ENCODE data around the gene ZKSCAN8. TPM values are rescaled to one million over a fixed set of nuclear protein-coding genes. Genes with fewer than 3 reads are reported as not detected.

ZKSCAN8 gene
- total RNA-seq, 1 experiment from 2014 or later, result 3.2 TPM

DNA sequence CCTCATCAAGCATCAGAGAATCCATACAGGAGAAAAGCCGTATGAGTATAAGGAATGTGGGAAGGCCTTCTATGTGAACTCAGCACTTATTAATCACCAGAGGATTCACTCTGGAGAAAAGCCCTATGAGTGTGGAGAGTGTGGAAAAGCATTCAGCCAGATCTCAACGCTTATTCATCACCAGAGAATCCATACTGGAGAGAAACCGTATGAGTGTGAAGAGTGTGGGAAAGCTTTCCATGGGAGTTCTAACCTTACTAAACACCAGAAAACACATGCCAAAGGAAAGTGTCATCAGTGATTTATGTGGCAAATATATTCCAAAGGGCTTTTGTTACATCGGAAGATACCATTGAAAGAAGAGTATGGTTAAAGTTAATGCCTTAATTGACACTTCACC, 25.4 kb downstream of the ZKSCAN8 start:
- Histone ChIP-seq H3K9me3 (no peaks in the 10 kb centered on the region), H3K4me3 (no peak overlapping the region), H3K27me3 (no peaks in the 10 kb centered on the region), H3K36me3 (no peaks in the 10 kb centered on the region)
- no peak for DNase-seq

DNA sequence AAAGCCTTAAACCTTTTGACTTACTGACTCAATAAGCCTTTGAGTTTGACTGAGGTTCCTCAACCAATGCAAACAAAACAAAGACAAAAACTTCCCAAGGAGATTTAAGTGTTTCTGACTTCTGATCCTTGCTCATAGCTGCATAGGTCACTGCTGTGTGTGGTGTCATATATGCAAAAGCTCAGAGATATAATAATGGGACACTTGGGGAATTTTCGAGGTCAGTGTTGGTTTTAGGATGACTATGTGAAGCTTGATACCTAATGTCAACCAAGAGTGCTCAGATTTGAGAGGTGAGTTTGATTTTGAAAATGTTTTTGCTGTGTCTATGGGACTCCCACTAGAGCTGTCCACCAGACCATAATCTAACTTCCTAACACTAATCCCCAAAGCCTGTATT, 26.2 kb downstream of the ZKSCAN8 start:
- no peaks in the 10 kb centered on the region for H3K27me3 ChIP-seq
- no peak overlapping the region for H3K4me3 ChIP-seq
- no peaks in the 10 kb centered on the region for H3K36me3 ChIP-seq
- H3K9me3 ChIP-seq, result no peaks in the 10 kb centered on the region
- no peak for DNase-seq

DNA sequence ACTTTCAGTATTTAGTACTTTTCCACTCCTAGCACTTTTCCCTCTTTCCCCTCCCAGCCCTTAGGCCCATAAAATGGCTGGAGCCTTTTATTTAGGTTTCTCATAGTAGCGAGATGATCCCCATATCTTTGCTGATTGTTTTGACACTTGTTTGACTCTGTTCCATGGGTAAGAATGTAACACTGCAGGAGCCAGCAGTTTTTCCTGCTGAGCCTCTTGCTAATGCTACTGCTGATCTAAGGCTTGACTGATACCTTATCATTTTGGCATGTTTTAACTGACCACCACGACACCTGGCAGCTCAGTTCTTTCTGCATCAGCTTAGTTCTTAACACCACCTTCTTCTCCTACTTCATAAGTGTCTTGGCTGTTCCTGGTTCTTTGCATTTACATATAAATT, 29.6 kb downstream of the ZKSCAN8 start:
- Histone ChIP-seq H3K27me3 (no peaks in the 10 kb centered on the region), H3K36me3 (no peaks in the 10 kb centered on the region), H3K9me3 (no peaks in the 10 kb centered on the region), H3K4me3 (no peak overlapping the region)
- no peak for DNase-seq

DNA sequence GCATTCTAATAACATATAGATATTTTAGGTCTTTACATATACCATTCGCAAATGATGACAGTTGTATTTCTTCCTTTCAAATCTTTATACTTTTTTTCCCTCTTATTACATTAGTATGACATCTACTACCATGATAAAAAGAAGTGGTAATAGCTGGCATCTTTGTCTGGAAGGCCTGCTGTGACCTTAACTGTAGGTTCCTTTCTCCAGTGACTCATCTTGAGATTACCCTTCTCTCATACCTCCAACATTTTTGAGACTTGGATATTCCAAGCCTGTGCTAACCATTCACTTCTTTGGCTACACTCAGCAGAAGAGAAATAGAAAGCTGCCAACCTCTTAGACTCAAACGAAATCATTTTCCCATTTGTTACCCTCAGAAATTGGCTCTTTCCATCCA, 30.3 kb downstream of the ZKSCAN8 start:
- DNase-seq, result no peak
- H3K36me3 ChIP-seq, result no peaks in the 10 kb centered on the region
- H3K4me3 ChIP-seq, result no peak overlapping the region
- H3K9me3 ChIP-seq, result no peaks in the 10 kb centered on the region
- no peaks in the 10 kb centered on the region for H3K27me3 ChIP-seq

DNA sequence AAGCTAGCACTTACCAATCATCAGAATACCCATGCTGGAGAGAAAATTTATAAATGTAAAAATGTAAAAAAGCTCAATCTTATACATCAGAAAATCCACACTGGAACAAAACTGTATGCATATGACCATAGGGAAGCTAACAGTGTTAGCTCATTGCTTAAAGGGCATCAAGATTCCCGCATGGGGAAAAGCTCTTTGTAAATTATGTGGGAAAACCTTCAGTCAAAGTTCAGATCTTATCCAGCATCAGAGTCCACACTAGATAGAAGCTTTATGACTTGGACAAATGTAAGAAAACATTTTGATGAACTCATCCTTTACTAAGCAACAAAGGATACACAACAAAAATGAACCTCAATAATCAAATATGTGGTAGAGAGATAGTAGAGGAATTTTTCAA, 34.7 kb downstream of the ZKSCAN8 start:
- DNase-seq, result no peak
- H3K36me3 ChIP-seq, result no peaks in the 10 kb centered on the region
- no peaks in the 10 kb centered on the region for H3K9me3 ChIP-seq
- no peak overlapping the region for H3K4me3 ChIP-seq
- no peaks in the 10 kb centered on the region for H3K27me3 ChIP-seq

DNA sequence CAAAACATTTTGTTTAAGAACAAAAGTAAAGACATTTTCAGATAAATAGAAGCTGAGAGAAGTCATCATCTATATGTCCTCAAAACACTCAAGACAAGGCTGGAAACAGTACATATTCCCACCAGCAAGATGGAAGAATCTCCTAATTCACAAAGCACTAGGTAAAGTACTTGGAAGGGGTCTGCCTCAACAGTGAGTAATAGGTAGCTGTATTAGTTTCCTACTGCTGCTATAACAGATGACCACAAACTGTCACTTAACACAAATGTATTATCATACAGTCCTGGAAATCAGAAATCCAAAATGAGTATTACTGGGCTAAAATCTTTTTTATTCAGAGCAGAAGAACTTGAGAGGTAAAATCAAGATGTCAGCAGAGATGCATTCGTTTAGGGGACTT, 40.6 kb downstream of the ZKSCAN8 start:
- Histone ChIP-seq H3K4me3 (no peak overlapping the region), H3K27me3 (no peaks in the 10 kb centered on the region), H3K9me3 (no peaks in the 10 kb centered on the region; the same call in 1 of the 2 replicates), H3K36me3 (no peaks in the 10 kb centered on the region)
- no peak for DNase-seq

DNA sequence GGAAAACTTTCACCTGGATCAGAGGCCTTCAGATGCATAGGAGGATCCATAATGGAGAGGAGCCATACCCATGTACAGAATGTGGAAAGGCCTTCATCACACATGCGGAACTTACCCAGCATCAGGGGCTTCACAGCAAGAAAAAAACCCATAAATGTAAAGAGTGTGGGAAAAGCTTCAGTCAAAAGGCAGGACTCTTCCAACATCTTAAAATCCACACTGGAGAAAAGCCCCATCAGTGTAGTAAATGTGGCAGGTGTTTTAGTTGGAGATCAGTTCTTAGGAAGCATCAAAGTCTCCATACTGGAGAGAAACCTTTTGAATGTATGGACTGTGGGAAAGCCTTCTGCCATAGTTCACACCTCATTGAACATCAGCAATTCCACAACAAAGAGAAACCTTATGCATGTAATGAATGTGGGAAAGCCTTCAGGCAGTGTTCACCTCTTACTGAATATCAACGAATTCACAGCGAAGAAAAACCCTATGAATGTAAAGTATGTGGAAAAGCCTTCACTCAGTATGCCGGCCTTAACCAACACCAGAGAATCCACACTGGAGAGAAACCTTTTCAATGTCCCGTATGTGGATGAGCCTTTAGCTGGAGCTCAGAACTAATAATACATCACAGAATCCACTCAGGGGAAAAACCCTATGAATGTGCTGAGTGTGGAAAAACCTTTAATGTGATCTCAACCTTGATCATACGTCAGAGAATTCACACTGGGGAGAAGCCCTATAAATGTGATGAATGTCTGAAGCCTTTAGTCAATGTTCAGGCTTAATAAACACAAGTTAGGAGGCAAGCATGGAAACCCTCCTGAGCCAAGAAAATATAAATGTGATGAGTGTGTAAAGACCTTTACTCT, 46.7 kb downstream of the ZKSCAN8 start:
- H3K4me3 ChIP-seq, result no peak overlapping the region
- H3K36me3 ChIP-seq, result no peaks in the 10 kb centered on the region
- no peak for DNase-seq
- H3K27me3 ChIP-seq, result no peaks in the 10 kb centered on the region
- peaks cover 4% of the 10 kb centered on the region for H3K9me3 ChIP-seq

DNA sequence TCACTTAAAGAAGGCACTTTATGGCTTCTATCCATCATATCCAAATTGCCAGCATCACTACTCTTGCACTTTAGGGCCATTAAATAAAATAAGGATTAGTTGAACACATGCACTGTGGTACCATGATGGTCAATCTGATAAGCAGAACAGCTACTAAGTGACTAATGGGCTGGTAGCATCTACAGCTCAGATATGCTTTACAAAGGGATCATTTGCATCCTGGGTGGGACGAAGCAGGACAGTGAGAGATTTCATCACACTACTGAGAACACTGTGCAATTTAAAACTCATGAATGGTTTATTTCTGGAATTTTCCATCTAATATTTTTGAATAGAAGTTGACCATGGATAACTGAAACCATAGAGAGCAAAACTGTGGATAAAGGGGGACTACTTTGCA, 58.3 kb downstream of the ZKSCAN8 start:
- Histone ChIP-seq H3K4me3 (no peak overlapping the region), H3K36me3 (no peaks in the 10 kb centered on the region), H3K9me3 (no peaks in the 10 kb centered on the region), H3K27me3 (no peaks in the 10 kb centered on the region)
- no peak for DNase-seq

DNA sequence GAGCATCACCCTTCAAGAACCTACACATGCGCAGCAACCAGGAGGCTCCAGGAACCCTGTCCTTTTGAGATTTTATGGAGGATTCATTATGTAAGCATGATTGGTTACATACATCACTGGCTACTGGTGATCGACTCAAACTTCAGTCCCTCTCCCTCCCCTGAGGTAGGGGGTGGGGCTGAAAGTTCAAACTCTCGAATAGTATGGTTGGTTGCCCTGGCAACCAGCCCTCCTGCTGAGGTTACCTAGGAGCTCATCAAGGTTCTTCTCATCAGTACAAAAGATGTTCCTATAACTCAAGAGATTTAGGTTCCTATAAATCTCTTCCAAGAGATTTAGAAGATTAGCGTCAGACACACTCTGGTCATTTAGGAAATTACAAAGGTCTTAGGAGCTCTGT, 61.5 kb downstream of the ZKSCAN8 start:
- Histone ChIP-seq H3K4me3 (no peak overlapping the region), H3K9me3 (no peaks in the 10 kb centered on the region), H3K36me3 (no peaks in the 10 kb centered on the region), H3K27me3 (no peaks in the 10 kb centered on the region)
- DNase-seq, result no peak

DNA sequence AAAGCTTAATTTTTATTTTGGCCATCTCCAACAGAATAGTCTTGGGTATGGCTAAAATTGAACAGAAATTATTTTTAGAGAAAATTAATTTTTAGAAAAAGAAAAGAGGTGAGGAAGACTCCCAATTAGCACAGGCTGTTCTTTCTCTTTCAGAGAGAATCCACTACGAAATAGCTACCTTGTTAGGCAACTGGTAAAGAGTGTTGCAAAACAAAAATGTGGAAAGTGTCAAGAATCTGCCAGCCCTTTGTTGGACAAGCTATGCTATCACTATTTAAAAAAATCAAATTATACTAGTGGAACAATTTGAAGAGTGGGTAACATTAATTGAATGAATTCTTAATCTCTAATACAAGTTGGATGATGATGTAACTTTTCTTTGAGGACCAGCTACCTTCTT, 64.2 kb downstream of the ZKSCAN8 start:
- Histone ChIP-seq H3K27me3 (no peaks in the 10 kb centered on the region), H3K4me3 (no peak overlapping the region), H3K36me3 (no peaks in the 10 kb centered on the region), H3K9me3 (no peaks in the 10 kb centered on the region)
- DNase-seq, result no peak

DNA sequence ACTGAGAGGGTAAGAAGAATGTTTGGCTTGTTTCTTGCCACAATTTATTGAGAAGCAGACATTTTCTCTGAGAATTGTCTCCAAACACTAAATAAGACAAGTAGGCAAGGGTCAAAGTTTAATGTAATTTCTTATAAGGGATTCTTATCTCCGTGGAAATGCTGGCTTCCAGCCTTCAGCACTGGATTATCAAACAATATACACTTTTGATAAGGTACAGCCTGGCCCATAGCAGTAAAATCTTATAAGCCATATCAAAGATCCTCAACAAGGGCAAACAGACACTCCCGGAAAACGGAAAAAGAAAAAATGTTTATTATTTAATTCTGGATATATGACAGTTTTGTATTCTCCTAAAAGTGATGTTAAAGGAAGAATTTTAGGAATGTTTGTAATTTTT, 64.8 kb downstream of the ZKSCAN8 start:
- Histone ChIP-seq H3K4me3 (no peak overlapping the region; the same call in 1 of the 2 replicates), H3K36me3 (no peaks in the 10 kb centered on the region), H3K27me3 (no peaks in the 10 kb centered on the region), H3K9me3 (no peaks in the 10 kb centered on the region)
- DNase-seq, result no peak

DNA sequence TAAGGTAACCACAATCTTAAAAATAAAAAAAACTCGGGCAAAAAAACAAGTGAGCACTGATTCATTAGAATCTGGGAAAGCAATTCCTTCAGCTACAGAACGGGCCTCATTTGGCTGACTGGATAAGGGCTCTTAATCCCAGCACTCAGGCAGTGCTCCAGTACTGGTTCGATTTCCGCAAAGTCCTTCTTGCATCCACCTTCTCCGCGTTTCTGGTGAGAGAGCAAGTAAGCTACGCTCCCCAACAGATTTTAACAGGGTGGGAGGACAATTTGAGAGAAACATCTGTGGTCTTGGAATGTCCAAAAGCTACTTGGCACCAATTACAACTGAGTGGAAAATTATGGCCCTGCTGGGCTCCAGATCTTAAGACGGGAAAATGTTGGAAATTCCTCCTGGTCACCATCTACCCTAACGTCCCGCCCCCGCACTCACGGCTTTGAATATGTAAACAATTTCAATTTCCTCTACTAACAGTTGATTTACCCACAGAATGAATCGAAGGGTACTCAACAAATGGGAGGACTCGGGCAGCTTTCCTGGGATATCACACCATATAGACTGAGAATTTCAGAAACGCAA, 65.3 kb downstream of the ZKSCAN8 start:
- H3K4me3 ChIP-seq, result peak overlapping the region; percentile 50
- H3K36me3 ChIP-seq, result no peaks in the 10 kb centered on the region
- H3K27me3 ChIP-seq, result no peaks in the 10 kb centered on the region
- H3K9me3 ChIP-seq, result no peaks in the 10 kb centered on the region
- DNase-seq, result peak; percentile 26

DNA sequence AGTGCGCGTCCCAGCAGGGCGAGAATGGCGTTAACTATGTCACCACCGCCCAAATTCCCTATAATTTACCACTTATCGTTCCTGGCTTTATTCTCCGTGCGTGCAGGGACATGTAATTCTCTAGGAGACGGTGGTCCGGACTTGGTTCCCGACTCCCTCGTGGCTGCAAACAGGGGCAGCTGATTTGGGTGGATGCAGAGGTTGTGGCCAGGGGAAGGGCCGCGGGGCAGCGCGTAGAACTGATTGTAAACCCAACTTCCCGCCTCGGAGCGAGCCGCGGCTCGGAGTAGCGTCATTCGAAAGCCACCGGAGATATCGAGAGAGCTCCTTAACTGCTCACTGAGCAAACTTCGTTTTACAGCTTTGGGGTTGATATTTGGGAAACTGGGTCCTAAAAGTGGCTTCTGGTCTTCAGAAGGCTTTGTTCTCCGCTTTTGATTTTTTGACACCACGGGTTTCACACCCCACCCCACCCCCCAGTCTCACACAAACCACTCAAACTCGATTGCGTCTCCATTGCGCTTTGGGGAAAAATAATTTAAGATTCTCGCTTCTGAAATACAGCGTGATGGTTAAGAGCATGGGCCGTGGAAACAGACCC, 65.9 kb downstream of the ZKSCAN8 start:
- peak; percentile 37 for DNase-seq
- H3K4me3 ChIP-seq, result peak overlapping the region; percentile 50
- no peaks in the 10 kb centered on the region for H3K36me3 ChIP-seq
- no peaks in the 10 kb centered on the region for H3K27me3 ChIP-seq
- H3K9me3 ChIP-seq, result no peaks in the 10 kb centered on the region

DNA sequence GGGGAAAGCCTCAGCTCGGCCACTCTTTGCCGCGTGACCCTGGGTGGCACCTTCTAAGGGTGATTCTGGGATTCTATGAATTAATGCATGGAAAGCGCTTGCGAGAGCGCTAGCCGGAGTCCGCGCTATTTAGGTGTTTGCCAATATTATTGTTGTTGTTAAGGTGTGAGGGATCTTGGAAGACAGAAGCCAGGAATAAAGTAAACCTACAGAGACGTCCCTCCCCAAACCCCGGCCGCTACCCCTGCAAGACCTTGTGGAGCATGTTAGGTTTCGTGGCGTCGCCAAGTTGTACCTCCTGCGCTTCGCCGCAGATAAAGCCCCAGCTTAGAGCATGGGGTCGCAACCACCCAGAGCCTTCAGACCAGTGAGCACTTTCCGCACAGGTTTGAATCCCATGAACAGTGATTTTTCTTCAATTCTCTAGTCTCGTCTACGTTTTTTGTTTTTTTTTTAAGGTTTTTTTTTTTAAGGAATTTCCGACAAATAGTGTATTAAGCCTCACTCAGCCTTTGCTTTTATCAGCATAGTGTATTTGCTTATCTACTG, 66.5 kb downstream of the ZKSCAN8 start:
- H3K4me3 ChIP-seq, result peak overlapping the region; percentile 50

More for the DNA sequence above, 66.5 kb downstream of the ZKSCAN8 start:
- Histone ChIP-seq H3K36me3 (no peaks in the 10 kb centered on the region), H3K9me3 (no peaks in the 10 kb centered on the region), H3K27me3 (no peaks in the 10 kb centered on the region)
- DNase-seq, result no peak

Measured in MG63 (cell line).